Endodermal cell (in vitro differentiated cells): Measurements from ENCODE around the gene SLC35B2. TPM values are rescaled to one million over a fixed set of nuclear protein-coding genes. Genes with fewer than 3 reads are reported as not detected.

Source experiments
- DNase-seq: peaks from one replicate; pipeline ENCODE4 v3.0.0-alpha.2; 2017
- H3K27ac ChIP-seq: 2 replicates; pipeline ENCODE4 v1.5.1; 2013; ENCODE audit warnings: mild to moderate bottlenecking, low read depth, low read length, moderate library complexity
- H3K27me3 ChIP-seq: 2 replicates; pipeline ENCODE4 v1.6.1; 2013; ENCODE audit warnings: mild to moderate bottlenecking, low read length, moderate library complexity; ENCODE audit not compliant: insufficient read depth, control insufficient read depth, poor library complexity, severe bottlenecking
- H3K36me3 ChIP-seq: 2 replicates; pipeline ENCODE4 v1.7.0; 2013; ENCODE audit warnings: mild to moderate bottlenecking, low read length, moderate library complexity; ENCODE audit not compliant: control insufficient read depth, insufficient read depth
- H3K4me1 ChIP-seq: one replicate; pipeline ENCODE4 v1.7.0; 2013; ENCODE audit warnings: low read length; ENCODE audit not compliant: control insufficient read depth, insufficient read depth
- H3K4me3 ChIP-seq: 2 replicates; pipeline ENCODE4 v1.5.1; 2013; ENCODE audit warnings: mild to moderate bottlenecking, low read length, moderate library complexity
- H3K9ac ChIP-seq: 2 replicates; pipeline ENCODE4 v1.6.1; 2013; ENCODE audit warnings: mild to moderate bottlenecking, low read length, moderate library complexity; ENCODE audit not compliant: poor library complexity, severe bottlenecking; ENCODE audit errors: extremely low read depth
- H3K9me3 ChIP-seq: 2 replicates; pipeline ENCODE4 v1.6.1; 2013; ENCODE audit warnings: mild to moderate bottlenecking, low read length, moderate library complexity; ENCODE audit not compliant: control insufficient read depth
- H3K27ac Mint-ChIP-seq: 2 replicates; pipeline ENCODE4 v1.8.0; 2020; ENCODE audit warnings: mixed read lengths
- H3K27me3 Mint-ChIP-seq: 2 replicates; pipeline ENCODE4 v1.8.0; 2021; ENCODE audit warnings: mild to moderate bottlenecking, mixed read lengths; ENCODE audit not compliant: insufficient read depth
- H3K36me3 Mint-ChIP-seq: 2 replicates; pipeline ENCODE4 v1.8.0; 2020; ENCODE audit warnings: low read depth, mixed read lengths
- H3K4me1 Mint-ChIP-seq: 2 replicates; pipeline ENCODE4 v1.8.0; 2020; ENCODE audit warnings: mixed read lengths
- H3K4me3 Mint-ChIP-seq: 2 replicates; pipeline ENCODE4 v1.8.0; 2020; ENCODE audit warnings: mild to moderate bottlenecking, moderate library complexity, mixed read lengths
- H3K9me3 Mint-ChIP-seq: 2 replicates; pipeline ENCODE4 v1.8.0; 2020; ENCODE audit warnings: mild to moderate bottlenecking, mixed read lengths
- CTCF ChIP-seq: fragments of 200-600 bp; sonication (generic); conservative IDR thresholded peaks from 2 replicates; pipeline ENCODE4 v1.5.0; 2021; ENCODE audit warnings: antibody characterized with exemption, mild to moderate bottlenecking
- WGBS, 2 experiments: methylation state at CpG; one replicate each; pipeline versions ENCODE4 v1.1.5 to v1.1.7; 2013; ENCODE audit warnings: missing lambda C conversion rate in 2 of 2, mixed read lengths in 1 of 2; ENCODE audit not compliant: insufficient coverage in 1 of 2, insufficient read length in 1 of 2; 5-methylcytosine and 5-hydroxymethylcytosine counted together
- total RNA-seq, 2 donors: library from RNA; stranded (reverse); fragmentation: NEBNext Ultra II Directional in 1 of 2; extraction: Animal tissue kit (Norgen Biotek cat#: 25700) in 1 of 2; gene quantifications; 2 replicates in 1 of 2; 3 replicates in 1 of 2; pipeline ENCODE4 v1.2.1, GENCODE V29; 2021

SLC35B2 gene
- total RNA-seq, 2 donors from 2014 or later = 52.5 to 54.3 TPM

GRCh38 chr6:44297063-44298038 is 40.0 kb upstream of the SLC35B2 start:
- Histone ChIP-seq H3K4me1 (no peaks in the 10 kb centered on the region), H3K4me3 (peak overlapping the region; percentile 81), H3K9ac (no peak overlapping the region), H3K36me3 (peaks cover 18% of the 10 kb centered on the region), H3K27ac (no peak overlapping the region), H3K27me3 (peaks cover 51% of the 10 kb centered on the region), H3K9me3 (no peaks in the 10 kb centered on the region)
- Mint-ChIP-seq H3K4me1 (peaks cover 6% of the 10 kb centered on the region), H3K27ac (no peak overlapping the region), H3K36me3 (peaks cover 31% of the 10 kb centered on the region), H3K9me3 (no peaks in the 10 kb centered on the region), H3K27me3 (peaks cover 61% of the 10 kb centered on the region), H3K4me3 (peak overlapping the region; percentile 60)
- TF ChIP-seq CTCF = no peak
- WGBS, 2 experiments = 1% methylated on average over 23 to 86 of the region's 86 CpGs
- peak; percentile 85 for DNase-seq

- Histone ChIP-seq H3K27ac (no peak overlapping the region), H3K4me3 (no peak overlapping the region), H3K4me1 (no peaks in the 10 kb centered on the region), H3K27me3 (peaks cover 74% of the 10 kb centered on the region), H3K36me3 (peaks cover 4% of the 10 kb centered on the region), H3K9ac (no peak overlapping the region), H3K9me3 (no peaks in the 10 kb centered on the region)
- Mint-ChIP-seq H3K4me1 (peaks cover 6% of the 10 kb centered on the region), H3K36me3 (peaks cover 8% of the 10 kb centered on the region), H3K4me3 (no peak overlapping the region), H3K27me3 (peaks cover 77% of the 10 kb centered on the region), H3K9me3 (no peaks in the 10 kb centered on the region), H3K27ac (no peak overlapping the region)
- no peak for DNase-seq
- TF ChIP-seq CTCF = no peak
- WGBS, 2 experiments = 76 to 84% methylated on average over 7 of the region's 7 CpGs
These were observed 37.8 kb upstream of the SLC35B2 start for GRCh38 chr6:44294832-44295791.

GRCh38 chr6:44292661-44293365 is 35.5 kb upstream of the SLC35B2 start:
- no peak for DNase-seq
- Mint-ChIP-seq H3K27me3 (peaks cover 79% of the 10 kb centered on the region), H3K9me3 (no peaks in the 10 kb centered on the region), H3K36me3 (no peaks in the 10 kb centered on the region), H3K4me3 (no peak overlapping the region), H3K4me1 (peaks cover 5% of the 10 kb centered on the region), H3K27ac (no peak overlapping the region)
- no peaks in the 10 kb centered on the region for H3K36me3 ChIP-seq
- H3K4me3 ChIP-seq = no peak overlapping the region
- peaks cover 86% of the 10 kb centered on the region for H3K27me3 ChIP-seq
- TF ChIP-seq CTCF = no peak
- WGBS, 2 experiments = 83 to 95% methylated on average over 4 of the region's 4 CpGs
- no peak overlapping the region for H3K27ac ChIP-seq
- H3K9ac ChIP-seq = no peak overlapping the region
- no peaks in the 10 kb centered on the region for H3K4me1 ChIP-seq
- no peaks in the 10 kb centered on the region for H3K9me3 ChIP-seq
